ENCODE results near the gene XKRX. TPM values are rescaled to one million over a fixed set of nuclear protein-coding genes. Genes with fewer than 3 reads are reported as not detected.

The XKRX gene
- polyA plus RNA-seq (2013, experiment 1 of 2; ENCODE audit: insufficient read length) = not detected
- not detected for polyA plus RNA-seq (2013, experiment 2 of 2; ENCODE audit: insufficient read length)

DNA sequence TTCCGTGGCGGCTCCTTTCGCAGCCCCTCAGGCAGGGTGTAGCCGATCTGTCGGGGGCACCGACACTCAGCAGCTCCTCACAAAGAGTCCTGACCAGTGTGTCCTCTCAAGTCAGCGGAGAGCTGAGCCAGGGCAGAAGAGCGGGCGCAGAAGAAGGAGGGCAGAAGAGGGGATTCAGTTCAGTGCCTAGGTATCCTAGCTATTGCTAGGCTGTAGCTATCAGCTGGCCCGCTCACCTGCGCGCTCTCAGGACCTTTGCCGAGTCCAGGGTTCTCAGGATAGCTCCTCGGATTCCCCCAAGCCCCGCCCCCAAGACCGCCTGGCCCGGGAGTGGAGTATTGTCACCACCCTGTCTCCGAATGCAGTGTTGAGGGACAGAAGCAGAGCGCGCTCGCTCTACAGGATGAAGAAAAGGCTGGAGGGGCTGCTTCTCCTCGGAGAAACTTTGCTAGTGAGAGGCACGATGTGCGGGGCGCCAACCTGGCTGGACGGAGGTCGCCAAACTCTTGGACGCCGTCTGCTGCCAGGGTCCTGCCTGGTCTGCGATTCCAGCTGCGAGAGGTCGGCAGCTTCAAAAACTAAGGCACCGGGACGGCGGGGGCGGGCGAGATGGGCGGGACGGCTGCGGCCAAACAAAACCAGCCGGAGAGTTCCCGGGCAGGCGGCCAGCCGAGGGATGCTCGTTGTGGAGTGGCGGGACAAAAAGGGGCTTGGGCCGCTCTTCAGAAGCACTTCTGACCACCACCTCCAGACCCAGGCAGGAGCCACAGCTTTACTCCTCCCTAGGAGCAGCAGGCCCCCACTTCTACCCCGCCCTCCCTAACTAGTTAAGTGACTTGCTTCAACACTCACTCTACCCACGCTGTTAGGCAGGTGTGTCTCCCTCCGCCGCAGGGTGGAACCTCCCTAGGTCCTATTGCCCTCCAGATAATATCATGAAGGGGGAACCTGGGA lies at the start of gene XKRX:
Gene XKRX, minus strand, starts transcription at position 258 of the 954 bp plus-strand sequence. CDS start 613 bp downstream, outside the sequence.
- peak; percentile 0 for DNase-seq

DNA sequence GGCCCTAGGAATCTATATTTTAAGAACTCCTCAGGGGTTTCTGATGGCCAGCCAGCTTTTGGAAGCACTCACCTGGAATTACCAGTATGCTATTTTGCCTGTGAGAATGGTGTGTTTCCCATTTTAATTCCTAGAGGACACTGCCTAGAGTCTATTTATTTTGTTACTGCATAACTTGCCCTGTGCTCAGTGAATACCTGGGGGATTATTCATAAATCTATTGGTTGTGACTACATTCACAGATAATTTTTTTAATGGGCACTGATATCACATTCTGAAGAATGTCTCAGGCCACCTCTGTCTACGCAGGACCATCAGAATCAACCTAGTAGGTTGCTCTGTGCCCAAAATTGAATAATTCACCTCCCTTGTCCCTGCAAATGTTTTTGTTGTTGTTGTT lies 47.5 kb upstream of the XKRX start:
- no peak for DNase-seq

DNA sequence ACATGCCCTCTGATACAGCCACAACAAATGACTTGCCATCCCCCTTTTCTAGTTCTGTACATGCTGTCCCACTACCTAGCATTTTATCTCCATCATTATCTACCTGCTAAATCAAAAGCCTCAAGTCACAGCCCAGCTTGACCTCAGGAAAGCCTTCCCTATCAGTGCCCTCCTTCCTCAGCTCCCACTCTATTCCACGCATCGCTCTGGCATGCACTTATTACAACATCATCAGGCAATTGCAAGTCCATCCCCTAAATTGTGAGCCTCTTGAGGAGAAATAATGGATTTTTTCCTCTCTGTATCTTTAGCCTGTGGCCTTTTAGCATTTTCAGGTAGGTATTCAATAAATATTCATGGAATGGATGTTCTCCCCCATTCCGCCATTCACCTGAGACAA lies 46.5 kb upstream of the XKRX start:
- DNase-seq = no peak

DNA sequence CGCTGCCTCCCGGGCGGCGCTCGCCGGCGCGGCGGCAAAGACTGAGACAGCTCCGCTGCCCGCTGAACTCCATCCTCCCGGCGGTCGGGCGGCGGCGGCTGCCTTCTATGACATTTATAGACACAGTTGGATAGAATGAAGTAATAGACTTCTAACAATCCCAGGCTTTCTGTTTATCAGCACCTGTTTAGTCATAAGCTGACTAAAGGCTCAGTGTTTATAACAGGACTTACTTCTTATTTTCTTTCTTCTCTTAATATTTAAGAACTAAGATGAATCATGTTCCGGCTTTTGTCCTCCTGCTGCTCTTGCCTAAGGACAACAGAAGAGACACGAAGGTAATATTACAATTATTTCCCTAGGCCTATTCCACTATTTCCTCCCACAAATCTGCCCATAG lies 44.7 kb upstream of the XKRX start:
- no peak for DNase-seq

DNA sequence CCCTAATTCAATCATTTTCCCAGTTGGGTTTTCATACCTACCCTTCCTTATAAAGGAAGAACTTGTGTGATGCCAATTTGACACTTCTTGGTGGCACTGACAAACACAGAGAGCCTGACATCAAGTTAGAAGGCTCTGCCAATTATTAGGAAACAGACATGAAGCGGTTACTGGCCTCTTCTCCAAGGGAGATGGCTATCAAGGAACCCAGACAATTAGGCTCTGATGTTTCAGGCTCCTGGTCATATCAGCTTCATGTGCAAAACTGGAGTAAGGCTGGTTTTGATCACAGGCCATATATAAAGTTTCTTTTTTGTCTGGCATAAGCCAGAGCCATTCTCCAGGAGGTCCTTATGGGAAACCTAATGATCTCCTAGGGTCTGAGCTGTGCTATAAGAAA lies 41.2 kb upstream of the XKRX start:
- no peak for DNase-seq

DNA sequence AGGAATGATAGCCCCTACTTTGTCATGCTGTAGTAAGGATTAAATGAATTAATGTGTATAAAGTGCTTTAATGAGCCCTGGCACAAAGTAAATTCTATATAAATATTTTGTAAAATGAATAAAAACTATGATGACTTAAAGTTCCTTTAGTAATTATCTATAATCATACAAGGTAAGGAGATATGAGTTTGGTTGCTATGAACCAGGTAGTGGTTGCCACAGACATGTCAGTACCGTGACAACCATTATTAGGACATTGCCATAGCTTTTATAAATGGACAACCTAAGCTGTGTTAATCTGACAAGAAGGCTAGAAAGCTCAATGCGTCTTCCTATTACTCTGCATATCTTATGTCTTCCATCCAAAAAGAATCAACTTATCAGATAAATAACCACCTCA lies 40.7 kb upstream of the XKRX start, which contains the start of gene ARL13A:
Gene ARL13A, plus strand, starts transcription at position 301 of the 400 bp plus-strand sequence. CDS start 3,982 bp downstream, outside the sequence.
- no peak for DNase-seq

DNA sequence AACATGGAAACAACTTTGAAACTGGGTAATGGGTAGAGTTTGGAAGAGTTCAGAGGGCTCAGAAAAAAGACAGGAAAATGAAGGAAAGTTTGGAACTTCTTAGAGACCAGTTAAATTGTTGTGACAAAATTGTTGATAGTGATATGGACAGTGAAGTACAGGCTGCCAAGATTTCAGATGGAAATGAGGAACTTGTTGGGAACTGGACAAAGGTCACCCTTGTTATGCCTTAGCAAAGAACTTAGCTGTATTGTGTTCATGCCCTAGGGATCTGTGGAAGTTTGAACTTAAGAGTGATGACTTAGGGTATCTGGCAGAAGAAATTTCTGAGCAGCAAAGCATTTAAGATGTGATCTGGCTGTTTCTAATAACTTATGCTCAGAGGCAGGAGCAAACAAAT lies 35.6 kb upstream of the XKRX start:
- DNase-seq = no peak

DNA sequence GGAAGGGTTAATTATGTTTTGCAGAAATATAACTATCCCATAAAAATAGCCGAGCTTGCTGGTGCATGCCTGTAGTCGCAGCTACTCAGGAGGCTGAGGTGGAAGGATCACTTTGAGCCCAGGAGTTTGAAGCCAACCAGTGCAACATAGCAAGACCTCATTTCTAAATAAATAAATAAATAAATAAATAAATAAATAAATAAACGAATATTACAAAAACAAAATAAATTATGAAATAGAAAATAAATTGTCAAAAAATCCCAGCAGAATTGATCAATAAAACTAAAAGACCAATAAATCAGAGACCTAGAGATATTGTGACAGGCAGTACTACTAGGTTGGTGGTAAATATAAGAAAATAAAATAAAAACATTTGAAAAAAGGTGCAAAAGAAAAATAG lies 34.1 kb upstream of the XKRX start:
- no peak for DNase-seq

DNA sequence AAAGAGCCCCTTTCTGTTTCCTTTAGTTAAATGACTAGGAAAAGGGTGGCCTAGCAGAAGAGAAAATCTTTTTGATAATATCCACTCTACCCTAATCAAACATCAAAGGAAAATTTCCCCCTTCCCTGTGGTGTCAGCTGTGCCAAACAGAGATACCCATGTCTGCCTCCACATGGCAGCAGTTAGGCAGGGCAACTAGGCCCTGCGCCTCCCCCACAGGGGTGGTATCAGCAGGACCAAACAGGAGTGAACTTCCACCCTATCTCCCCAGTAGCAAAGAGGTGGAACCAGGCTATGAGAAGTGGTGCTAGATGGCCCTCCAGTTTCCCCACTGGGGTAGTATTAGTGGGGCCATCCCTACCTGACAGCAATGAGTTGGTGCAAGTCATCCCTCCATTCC lies 19.8 kb upstream of the XKRX start:
- DNase-seq = no peak

DNA sequence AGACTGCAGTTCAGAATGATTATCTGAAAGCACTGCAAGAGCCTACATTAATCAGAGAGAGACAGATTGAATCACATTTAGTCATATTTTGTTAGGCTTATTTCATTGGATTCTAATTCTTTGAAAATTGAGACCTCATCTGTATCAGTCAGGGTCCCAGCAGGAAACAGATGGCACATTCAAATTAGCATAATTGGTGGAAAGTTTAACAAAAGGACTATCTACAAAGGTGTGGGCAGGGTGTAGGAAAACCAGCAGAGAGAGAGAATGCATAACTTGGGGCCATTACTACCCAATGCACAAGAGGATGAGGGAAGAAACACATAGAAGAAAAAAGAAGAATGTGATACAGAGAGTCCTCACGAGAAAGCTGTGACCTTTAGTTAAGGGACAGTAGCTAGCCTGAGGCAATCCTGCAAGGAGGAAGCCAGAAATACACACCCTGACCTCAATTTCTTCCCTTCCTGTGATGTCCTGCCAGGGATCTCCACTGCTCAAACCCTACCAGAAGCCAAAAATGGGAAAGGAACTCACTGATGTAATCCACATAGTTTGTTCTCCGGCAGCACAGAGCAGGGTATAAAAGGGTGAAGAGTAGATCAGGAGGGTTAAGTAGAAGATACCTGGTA lies 17.7 kb upstream of the XKRX start:
- no peak for DNase-seq

DNA sequence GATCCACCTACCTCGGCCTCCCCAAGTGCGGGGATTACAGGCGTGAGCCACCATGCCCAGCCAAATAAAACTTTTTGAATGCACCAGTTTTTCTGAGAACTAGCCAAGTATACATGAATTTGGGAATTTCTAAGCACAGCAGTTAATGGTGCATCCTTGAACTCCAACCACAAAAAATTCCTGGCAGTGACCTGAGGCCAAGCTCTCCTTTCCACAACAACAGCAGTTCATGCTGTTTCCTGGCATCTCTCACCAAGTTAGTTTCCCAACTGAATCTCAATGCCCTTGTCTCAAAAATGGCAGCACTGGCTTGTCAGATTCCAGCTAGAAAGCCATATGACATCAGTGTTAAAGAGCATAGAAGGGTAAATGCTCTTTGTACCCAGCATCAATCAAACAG lies 15.9 kb upstream of the XKRX start:
- no peak for DNase-seq

DNA sequence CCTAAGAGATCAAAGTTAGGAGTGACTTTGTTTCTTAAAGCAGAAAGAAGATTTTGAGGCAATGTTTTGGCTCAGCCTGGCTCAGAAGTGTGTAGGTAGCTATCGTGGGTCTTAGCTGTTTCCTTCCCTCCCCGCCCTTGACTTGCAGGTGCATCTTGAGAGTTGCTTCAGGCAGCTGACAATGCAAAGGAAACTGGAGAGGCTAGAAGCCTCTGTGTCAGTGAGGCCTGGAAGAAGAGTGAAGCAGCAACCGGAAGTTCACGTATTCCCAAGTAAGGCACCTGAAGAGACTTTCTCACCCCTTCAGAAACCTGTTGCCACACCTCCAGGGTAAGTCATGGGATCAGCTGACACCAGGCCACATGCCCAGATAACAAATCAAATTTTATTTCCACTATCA lies 10.6 kb upstream of the XKRX start:
- no peak for DNase-seq

DNA sequence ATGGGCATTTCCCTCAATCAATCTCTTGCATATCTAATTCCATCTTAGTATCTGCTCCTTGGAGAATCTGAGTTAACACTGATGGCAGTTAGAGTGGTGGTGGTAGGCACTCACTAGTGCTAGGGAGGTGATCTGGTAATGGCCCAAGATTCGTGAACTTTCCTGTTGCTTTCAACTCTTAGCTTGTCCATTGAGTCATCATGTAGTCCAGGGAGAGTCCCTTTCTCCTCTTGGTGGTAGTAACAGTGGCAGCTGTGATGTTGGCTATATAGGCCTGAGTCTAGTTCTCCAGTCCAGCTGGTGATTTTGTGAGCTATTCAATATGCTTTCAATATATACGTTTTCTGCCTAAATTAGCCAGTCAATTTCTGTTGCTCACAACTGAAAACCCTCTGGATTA lies 7.0 kb upstream of the XKRX start:
- no peak for DNase-seq

DNA sequence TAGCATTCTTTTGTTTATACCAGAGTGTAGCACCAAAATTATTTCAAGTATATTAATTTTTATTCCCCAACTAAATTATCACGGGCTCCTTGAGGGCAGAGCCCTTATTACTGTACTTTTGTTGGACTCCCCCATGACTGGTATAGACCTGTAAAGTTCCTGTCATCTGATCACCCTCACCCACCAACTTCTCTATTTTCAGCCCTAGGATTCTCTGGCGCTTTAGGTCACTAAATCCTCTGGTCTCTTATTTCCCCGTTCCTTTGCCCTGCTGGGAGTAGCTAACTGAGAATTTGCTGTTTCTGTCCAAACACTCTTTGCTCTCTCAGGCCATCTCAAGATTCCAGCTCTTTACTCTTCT lies 3.2 kb upstream of the XKRX start:
- no peak for DNase-seq

DNA sequence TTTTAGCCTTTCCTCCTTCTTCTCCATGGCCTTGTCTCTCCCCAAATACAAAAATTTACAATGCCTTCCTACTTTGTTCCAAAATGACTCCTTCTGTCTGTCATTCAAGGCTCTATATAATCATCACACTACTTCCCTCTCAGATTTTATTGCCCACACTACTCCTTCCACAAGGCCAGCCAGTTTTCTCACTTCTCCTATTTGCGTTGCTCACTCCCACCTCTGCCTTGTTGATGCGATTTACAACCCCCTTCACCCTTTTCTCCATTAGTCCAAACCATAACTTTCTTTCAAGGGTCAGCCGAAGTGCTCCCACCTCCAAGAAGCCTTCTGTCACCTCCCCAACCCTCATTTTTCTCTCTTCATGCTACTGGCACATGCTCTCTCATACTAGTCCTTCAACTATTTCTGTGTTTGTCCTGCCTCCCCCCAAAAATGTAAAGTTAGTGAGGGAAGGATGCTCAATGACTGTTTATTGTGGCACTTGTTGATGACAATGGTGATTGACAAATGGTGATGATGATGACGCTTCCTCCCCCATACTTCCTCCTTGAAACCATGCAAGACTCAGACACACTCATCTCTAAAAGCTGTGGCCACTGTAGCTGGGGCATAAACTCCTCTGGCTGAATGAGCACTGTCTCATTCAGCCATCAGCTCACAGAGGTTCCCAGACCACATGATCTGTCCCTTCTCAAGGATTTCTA lies 2.7 kb upstream of the XKRX start:
- DNase-seq = no peak

DNA sequence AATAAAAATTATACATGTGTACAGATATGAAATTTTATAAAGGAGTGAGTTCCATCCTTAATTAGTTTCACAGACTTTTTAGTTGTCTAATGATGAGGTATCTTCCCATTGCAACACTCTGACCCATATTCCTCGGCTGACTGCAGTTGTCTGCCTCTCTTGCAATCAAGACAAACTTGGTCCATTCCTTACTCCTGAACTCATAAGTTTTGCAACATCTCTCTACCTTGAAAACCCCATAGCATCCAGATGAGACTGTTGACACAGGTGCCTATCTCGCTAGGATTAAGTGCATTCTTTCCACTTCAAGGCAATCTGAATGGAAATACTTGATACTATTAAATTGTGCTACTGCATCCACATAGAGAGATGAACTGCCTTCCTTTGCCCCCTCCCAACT lies 2.3 kb downstream of the XKRX start:
- DNase-seq = no peak

DNA sequence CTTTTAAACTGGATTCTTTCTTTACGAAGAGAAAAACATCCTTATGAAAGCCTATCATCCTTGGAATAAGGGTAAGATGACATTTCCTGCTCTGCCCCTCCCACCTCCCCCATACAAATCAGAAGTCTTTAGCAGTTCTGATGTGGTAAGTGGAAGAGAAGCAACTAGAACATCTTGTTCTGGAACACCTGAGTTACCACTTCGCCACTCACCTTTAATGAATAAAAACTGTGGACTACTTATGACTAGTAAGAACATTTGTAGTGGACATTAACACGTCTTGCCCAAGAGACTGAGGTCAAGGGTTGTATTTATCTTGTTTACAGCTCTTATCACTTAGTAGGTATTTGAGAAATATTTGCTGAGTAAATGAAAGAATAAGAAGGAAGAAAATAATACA lies 4.3 kb downstream of the XKRX start:
- DNase-seq = no peak

DNA sequence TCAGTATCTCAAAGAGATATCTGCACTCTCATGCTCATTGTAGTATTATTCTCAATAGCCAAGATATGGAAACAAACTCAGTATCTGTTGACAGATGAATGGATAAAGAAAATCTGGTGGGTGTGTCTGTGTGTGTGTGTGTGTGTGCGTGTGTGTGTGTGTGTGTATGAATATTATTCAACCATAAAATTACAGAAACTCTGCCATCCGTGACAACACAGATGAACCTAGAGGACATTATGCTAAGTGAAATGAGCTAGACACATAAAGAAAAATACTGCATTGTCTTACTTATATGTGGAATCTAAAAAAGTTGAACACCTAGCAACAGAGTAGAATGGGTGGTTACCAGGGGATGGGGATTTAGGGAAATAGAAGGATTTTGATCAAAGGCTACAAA lies 13.2 kb downstream of the XKRX start:
- DNase-seq = no peak

DNA sequence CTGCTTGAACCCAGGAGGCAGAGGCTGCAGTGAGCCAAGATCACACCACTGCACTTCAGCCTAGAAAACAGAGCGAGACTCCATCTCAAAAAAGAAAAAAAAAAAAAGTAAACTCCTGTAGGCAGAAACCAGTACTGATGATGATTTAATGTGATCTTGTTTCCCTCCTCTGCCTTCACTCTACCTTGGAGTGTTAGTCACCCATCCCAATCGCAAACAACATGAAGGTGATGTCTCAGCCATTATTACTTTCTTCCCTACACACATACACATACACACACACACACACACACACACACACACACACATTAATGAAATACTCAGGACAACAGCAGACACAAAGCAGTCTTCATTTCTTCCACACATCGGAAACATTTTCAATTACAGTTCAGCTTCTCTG lies 15.6 kb downstream of the XKRX start:
- DNase-seq = no peak

DNA sequence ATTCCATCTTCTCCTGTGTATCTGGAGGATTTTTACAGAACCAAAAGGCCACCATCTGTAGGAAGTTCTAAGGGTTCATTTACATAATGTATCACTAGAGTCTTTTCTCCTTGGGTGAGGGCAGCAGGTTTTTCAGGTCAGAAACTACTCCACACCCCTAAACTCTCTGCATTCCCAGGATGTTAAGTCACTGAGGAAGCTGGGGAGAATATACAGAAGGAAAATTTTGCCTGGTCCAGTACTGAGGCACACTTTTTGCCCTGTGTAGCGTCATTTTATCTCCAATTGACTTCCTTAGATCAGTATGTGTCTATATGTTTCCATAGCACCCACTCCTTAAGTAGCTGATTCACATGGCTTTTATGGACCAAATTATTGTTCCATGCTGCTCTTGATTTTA lies 17.0 kb downstream of the XKRX start:
- DNase-seq = no peak

DNA sequence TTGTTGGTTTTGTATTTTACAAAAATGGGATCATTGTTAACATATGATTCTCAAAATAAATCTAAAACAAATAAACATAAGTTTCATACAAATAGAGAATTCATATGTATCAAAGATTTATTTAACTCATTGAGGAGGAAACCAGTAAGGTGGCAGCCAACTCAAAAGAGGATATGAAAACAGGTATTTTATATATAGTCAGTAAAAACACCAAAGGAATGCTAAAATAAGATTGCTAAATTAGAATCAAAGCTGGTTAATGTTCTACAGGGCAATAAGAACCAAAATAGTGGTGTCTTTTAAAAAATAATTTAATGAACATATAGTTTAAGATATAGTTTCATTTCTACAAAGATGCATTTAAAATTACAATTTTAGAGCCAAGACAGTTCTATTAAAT lies 23.1 kb downstream of the XKRX start:
- no peak for DNase-seq

DNA sequence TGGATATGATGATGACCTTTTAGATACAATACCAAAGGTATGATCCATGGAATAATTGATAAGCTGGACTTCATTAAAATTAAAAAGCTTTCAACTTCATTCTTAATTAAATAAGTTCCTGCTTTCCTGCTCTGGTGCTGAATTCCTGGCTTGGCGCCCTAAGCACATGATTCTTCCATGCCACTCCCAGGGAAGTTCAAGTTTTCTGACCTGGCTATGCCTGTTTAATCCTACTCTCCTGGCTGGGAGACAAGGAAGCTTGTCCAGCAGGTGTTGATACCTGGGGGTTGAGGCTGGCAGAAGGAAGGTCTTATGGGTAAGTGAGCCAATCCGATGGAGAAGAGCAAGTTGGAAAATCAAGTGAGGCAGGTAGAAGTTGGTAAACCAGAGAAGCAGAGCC lies 24.3 kb downstream of the XKRX start:
- DNase-seq = no peak

DNA sequence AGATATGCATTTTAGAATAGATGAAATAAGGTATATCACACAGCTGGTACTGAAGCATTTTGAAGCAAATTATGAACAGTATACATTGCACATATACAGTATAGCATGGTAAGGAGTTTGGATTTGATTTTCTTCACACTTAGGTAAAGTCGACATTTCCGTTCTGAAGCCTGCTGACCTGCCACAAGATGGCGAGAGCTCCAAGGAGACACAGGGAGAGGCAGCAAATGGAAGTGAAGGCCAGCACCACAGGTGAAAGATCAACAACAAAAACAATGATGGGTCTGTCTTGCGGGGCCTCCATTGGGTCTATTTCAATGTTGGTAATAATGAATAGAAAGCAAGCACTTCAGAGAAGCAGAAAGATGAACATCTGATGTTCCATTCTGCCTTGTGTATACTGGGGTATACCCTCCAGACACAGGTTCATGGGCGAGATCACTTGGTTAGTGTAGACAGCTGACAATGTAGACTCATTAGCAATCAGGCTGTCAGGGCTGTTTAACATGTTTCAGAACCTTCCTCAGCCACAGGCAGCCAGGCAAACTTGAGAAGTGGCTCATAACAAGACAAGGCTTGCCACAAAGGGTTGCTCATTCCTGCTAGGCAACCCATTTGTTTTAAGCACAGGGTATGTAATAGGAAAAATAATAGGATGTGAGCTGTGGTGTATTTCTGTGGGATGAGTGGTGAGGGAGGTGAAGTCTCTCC lies 33.2 kb downstream of the XKRX start:
- DNase-seq = peak; percentile 13

All from fibroblast of skin of scalp (primary cell).